ENCODE data around the gene CNP.

Gene CNP

DNA sequence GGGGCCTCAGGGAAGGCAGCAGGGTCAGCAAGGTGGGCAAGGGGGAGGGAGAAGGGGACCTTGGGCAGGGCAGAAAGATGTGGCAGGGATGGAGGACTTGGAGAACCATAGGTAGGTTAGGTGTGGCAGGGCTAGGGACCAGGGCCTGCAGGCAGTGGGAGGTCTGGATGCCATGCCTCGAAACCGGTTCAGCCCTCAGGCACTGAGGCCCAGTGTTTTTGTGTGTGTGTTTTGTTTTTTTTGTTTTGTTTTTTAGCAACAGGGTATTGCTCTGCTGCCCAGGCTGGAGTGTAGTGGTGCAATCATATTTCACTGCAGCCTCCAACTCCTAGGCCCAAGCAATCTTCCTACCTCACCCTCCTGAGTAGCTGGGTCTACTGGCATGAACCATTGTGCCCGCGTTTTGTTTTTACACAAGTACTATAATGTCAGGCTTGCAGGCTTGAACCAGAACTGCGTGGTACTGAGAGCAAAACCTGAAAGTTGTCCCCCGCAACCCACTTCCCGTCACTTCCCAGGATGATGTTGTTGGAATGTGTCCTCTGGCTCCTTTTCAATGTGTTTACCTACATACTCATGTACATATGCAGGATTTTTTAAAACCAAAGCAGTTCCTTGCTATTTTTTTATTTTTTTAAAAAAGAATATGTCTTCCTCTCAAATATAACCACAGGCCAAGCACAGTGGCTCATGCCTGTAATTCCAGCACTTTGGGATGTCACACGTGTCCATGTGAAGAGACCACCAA, 23.8 kb upstream of the CNP start:
- DNase-seq: no peak

DNA sequence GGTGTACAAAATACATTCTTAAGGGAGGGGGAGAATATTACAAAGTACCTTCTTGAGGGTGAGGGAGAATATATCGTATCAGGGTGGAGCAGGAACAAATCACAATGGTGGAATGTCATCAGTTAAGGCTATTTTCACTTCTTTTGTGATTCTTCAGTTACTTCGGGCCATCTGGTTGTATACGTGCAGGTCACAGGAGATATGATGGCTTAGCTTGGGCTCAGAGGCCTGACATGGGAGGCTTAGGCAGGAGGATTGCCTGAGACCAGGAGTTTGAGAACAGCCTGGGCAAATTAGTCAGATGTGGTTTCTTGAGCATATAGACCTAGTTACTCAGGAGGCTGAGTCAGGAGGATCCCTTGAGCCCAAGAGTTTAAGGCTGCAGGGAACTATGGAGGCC, 23.1 kb upstream of the CNP start:
- no peak for DNase-seq

DNA sequence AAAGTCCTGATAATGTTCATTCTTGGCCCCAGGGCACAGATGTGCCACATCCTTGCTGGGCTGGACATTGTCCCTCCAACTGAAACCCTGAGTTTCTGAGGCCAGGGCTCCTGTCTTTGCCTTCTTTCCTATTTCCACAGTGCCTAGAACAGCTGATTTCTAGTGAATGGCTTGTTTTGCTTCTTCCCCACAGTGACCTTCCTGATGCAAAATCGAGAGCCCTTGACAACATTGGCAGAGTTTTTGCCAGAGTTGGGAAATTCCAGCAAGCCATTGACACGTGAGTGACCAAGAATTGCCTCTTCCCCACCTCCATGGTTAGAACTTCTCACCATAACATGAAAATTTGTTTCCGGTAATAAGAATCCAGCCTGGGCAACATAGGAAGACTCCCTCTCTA, 21.7 kb upstream of the CNP start:
- DNase-seq: no peak

DNA sequence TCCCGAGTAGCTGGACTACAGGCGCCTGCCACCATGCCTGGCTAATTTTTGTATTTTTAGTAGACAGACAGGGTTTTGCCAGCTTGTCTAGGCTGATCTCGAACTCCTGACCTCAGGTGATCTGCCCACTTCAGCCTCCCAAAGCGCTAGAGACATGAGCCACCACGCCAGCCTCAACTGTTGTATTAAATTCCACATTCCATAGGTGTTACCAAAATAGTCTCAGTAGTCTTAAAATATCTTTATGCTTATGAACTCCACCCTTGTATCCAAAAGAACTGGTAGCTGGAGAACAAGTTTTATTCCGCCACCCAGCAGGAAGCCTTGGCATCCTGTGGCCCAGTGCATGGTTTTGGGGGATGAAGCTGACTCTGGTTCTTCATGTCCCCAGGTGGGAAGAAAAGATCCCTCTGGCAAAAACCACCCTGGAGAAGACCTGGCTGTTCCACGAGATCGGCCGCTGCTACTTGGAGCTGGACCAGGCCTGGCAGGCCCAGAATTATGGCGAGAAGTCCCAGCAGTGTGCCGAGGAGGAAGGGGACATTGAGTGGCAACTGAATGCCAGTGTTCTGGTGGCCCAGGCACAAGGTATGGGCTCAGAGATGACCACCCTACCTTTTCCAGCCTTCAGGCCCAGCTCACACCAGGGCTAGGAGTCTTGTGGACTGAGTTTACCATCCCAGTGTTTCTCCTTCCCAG, 17.7 kb upstream of the CNP start:
- no peak for DNase-seq

DNA sequence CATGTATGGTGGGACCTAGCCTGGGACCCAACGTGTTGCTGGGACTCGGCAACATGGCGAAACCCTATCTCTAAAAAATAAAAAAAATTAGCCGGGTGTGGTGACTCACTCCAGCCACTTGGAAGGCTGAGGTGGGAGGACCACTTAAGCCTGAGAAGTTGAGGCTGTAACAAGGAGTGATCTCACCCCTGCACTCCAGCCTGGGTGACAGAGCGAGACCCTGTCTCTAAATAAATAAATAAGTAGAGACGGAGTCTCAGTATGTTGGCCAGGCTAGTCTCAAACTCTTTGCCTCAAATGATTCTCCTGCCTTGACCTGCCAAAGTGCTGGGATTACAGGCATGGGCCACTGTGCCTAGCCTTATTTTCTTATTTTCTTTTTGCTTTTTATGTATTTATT, 10.1 kb upstream of the CNP start:
- peak; percentile 60 for DNase-seq

DNA sequence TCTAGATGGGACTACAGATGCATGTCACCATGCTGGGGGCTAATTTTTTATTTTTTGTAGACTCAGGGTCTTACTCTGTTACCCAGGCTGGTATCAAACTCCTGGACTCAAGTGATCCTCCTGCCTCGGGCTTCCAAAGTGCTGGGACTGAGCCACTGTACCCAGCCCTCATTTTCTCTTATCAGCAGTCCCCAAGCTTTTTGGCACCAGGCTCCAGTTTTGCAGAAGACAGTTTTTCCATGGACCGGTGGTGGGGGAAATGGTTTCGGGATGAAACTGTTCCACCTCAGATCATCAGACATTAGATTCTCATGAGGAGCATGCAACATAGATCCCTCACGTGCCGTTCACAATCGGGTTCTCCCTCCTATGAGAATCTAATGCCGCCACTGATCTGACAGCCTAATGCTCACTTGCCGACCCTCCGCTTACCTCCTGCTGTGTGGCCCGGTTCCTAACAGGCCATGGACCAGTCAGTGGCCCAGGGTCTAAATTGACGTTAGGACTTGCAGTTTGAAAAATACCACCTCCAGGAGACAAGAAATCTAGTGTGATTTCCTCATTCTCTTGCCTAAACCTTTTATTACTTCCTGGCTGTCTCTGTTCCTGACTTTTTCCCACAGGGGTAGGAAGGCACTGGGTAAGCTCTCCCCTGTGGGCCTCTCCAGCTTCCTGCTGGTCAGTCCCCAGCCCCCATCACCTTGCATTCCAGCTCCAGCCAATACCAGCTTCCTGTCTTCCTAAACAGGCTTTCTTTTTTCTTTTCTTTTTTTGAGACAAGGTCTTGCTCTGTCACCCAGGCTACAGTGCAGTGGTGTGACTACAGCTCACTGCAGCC, 9.3 kb upstream of the CNP start:
- DNase-seq: peak; percentile 91

DNA sequence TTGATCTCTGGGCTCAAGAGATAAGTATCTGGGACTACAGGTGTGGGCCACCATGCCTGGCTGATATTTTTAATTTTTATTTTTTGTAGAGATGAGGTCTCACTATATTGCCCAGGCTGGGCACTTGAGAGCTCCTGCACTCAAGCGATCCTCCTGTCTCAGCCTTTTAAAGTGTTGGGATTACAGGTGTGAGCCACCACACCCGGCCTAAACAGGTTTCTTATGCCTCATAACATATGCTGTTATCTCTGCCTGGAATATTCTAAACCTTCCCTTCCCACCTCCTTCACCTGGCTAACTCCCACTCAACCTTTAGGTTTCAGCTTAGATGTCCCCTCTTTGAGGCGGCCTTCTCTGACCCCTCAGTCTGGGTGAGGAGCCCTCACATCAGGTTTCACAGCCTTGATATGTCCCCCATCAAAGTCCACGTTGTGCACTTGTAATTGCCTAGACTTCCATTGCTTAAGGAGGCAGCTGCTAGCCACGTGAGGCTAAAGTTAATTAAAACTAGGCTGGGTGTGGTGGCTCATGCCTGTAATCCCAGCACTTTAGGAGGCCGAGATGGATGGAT, 8.6 kb upstream of the CNP start:
- no peak for DNase-seq

DNA sequence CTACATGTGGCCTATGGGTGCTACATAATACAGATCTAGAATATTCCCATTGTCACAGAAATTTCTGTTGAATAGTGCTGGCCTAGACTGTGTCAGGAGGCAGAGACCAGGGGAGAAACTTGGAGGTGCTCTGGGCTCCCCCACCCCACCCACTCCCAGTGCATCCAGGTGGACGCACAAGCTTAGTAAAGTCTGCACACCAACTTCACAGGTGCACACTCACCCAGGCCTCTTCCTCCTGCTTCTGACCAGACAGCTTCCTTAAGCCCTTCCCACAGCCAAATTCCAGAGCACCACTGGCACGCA, 7.6 kb upstream of the CNP start:
- DNase-seq: no peak

DNA sequence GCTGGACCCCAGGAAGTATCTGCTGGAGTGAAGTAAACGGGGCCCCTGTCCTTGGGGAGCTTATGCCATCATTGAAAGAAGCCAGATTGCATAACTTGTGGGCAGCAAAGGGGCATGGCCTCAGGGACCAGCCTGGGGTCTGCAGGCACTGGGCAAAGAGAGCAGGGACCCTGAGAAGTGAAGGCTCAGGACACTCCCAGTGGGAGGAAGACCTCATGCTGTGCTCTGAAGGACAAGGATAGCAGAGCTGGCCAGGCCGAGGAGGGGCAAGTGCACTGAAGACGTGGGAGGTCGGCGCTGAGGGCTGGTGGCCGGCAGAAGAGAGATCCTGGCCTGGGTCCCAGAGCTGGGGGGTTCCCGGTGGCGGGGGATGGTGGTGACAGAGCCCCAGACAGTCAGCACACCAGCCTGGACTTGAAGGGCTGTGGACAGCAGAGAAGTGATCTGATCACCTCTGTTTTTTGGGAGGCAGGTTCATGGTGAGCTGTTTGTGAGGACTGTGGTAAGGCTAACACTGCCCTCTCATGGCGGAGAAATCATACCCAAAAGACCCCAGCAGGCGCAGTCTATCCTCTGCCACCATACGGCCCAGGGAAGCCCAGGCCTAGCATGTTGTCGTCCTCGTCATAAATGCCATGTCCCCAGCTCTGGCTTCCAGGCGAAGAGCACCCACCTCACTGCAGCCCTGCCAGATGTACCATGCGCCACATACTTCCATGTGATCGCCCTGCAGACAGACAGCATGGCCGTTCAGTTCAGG, 7.1 kb upstream of the CNP start:
- DNase-seq: peak; percentile 92

DNA sequence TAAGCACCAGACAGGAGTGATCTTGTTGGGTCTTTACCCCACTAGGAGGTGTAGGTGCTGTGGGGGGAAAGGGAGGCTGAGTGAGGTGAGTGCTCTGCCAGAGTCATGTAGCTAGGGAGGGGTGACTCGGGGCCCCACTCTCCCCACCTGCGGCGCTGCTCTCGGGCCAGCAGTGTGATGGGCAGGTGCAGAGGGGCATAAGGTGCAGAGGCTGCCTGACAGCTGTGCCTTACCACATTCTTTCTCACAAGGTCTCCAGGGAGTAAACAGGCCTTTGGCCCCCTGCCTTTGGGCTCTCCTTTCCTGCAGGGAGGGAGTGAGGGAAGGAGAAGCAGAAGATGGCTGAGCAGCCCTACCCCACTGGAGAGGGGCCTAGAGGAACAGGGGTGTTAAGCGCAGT, 4.5 kb upstream of the CNP start:
- DNase-seq: no peak

DNA sequence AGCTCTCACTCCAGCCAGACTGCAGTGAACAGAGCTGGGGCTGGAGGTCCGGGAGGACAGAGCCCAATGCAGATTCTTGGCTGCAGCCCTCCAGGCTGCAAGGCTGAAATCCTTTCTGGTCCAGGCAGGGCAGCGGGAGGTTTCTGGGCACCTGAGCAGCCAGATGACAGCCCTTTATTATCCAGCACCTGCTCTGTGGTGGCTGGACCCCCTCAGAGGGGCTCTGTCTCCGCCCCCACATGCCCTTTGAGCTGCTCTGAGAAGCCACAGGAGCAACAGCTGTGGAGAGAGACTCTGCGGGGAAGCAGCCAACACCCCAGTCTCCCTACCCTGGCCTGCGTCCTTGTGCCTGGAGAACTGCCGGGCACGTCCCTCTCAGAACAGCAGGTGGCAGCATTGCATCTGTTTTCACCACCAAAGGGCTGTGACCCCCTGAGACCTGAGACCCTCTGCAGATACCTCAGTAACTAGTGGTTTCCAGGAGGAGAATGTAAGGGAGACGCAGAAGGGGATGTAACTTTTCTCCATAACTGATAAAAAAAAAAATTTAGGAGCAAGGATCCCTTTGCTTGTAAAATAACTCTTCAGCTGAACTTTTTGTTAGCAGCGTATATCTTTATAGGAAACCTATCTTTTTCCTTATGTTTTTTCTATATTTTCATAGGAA, 3.7 kb upstream of the CNP start:
- DNase-seq: peak; percentile 93

DNA sequence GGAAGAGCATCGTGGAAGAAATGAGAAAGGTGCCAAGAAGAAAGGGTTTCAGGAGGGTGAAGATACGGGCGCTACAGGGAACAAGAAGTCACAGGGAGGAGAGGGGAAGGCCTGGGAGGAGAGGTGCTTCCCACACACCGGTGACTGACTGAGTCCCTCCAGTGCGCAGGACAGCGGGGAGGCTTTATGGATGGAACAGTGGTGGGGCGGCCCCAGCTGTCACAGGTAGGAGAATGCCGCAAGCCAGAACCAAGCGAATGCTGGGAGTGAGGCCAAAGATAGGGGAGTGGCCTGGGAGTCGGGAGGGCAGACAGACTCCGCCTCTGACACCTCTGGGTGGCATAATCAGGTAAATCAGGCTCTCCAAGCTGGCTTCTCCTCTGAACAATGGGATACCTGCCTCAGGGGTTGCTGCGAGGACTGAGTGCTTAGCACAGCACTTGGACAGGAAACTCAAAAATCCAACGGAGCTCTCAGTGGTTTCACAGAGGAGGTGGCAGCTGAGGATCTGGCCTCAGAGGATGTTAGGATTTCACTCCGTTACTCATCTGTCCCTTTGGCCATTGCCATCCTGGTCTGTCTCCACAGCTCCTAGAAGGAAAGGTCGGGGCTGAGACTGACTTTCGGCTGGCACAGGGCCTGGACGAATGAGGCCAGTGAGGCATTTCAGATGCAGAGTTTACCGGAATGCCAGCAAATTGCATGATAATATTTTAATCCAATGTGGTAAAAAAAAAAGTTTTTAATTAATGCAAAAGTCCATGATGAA, 717 bp upstream of the CNP start:
- DNase-seq: peak; percentile 97

DNA sequence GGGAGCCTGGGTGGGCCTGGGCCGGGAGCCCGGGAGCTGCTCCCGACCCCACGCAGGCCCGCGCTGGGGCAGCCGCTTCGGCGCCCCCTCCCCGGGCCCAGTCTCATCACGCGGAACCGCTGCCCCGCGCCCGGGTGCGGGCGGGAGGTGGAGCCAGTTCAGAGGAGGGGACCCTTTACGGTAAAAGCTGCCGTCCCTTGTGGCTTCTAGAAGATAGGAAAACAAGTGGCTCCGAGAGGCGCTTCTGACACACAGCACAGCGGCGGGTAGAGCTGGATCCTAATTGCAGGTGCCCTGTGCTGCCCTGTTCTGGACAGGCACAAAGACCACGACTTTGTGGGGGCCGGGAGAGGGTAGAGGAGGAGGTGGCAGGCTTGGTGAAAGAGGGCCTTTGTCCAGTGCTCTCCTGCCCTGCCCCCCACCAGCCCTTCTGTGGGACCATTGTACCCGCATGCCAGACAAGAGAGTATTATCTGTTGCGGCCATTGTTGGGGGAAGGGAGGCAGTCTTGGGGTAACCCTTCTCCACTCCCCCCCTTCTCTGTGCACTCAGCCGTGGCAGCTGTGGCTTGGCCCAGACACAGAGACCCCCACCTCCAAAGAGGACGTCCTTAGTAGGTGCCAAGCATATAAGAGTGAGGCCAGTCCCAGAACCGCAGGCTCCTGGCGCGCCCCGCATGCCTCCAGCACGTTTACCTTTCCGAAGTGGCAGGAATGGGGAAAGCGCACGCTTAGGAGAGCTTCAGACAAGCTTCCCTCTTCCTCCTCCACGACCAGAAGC, 736 bp downstream of the CNP start:
- peak; percentile 71 for DNase-seq

DNA sequence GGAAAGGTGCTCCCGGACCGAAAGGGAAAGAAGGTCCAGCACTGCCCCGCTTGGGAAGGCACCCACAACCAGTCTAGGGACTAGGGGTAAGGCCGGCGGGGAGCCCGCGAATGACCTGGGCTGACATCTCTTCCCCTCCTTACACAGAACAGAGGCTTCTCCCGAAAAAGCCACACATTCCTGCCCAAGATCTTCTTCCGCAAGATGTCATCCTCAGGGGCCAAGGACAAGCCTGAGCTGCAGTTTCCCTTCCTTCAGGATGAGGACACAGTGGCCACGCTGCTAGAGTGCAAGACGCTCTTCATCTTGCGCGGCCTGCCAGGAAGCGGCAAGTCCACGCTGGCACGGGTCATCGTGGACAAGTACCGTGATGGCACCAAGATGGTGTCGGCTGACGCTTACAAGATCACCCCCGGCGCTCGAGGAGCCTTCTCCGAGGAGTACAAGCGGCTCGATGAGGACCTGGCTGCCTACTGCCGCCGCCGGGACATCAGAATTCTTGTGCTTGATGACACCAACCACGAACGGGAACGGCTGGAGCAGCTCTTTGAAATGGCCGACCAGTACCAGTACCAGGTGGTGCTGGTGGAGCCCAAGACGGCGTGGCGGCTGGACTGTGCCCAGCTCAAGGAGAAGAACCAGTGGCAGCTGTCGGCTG, 1.5 kb downstream of the CNP start:
- DNase-seq: no peak

DNA sequence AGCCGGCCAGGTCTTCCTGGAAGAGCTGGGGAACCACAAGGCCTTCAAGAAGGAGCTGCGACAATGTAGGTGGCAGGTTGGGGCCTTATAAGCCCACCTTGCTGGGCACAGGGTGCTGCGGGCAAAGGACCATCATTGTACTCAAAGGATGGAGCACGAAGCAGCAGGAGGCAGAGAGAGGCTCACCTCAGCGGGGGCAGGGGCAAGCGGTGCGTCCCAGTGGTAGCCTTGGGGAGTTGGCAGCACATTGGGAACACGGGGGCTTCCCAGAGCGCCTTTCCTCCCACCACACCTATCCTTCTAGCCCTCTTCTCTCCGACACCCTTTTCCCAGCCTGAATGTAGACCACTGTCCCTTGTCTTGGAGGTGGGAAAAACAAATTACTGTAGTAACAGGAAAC, 2.1 kb downstream of the CNP start:
- DNase-seq: no peak

DNA sequence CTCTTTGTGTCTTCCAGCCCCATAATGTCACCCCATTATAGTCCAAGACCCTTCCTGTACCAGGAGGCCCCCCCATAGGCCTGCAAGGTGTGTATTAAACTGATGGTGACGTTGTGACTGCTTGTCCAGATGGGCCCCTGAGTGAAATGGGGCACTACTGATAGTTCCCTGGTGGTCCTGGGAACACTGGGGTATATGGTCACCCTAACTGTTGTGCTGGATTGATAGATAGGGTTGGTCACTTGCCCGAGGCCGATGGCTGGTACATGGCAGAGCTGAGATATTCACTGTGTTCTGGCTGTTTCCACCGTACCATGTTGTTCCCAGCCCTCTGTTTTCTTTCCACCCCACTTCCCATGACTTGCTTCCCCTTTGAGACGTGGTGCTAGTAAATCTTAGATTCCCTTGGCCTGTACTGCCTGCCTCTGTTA, 4.3 kb downstream of the CNP start:
- DNase-seq: no peak

DNA sequence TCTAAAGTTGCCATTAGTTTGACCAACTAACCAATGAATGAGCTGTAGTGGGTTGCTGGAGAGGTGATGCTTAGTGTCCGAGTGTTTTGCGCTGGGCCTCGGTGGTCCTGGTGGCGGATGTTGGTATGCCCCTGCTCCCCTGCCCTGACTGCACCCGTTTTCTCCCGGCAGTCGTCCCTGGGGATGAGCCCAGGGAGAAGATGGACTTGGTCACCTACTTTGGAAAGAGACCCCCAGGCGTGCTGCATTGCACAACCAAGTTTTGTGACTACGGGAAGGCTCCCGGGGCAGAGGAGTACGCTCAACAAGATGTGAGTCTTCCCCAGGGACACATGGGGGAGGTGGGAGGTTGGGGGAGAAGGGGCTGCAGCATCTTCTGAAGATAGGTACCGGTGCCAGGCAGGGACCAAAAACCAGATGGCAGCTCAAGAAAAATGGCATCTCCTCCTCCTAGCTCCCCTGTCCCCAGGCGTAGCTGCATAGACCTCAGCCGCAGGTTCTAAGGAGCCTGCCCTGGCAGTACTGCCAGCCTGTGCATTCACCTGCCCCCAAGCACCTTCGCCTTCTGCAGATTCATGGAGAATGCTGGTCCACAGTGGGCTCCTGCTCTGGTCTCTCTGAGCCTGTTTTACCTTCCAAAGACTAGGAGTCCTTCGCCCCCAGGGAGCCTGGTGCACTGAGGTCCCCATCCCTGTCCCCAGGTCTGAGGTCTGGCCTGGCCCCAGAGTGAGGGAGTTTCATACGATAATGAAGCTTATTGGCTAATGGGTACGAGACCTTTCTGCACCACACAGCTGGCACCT, 5.3 kb downstream of the CNP start:
- DNase-seq: no peak

DNA sequence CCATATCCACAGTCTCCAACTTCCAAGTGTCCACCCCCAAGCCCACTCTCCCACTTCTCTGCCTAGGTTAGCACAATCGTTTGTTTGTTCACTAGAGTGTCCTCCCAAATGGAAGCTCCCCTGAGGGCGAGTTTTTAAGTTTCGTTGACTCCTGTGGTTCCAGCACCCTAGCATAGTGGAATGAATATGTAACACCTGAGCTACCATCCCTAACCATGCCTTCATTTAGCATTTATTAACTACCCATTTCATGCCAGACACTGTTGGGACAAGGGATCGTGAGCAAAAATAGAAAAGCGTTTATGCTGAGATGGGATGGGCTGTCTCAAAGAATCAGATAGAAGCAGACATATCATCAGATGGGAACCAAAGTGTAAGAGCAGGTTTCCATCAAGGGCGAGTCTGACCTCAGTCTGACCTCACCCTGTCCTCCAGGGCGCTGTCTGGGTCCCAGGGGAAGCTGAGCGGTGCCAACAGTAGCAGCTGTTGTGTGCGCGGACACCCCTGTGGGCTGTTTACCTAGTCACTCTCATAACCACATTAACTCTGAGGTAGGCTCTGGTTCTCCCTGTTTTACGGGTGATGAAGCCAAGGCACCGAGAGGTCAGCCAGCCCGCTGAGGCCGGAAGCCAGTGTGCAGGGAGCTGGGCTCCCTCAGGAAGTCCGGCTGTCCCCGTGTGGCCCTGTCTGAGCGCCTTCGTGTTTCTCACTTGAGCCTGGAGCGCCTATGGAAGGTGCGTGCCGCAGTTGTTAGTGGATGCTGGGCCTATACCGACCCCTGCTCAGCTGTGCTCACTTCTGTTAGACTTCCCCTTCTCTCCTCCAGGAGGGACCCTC, 6.2 kb downstream of the CNP start:
- DNase-seq: peak; percentile 57

All from islet precursor cell (in vitro differentiated cells).